Mesenchymal stem cell (in vitro differentiated cells and primary cell): ENCODE measurements around the gene SELENBP1.

ENCODE experiments used
- DNase-seq: peaks from one replicate; pipeline ENCODE4 v3.0.0-alpha.2; 2013
- H2AFZ ChIP-seq: one replicate; pipeline ENCODE4 v1.6.1; 2013; ENCODE audit warnings: low read depth, mild to moderate bottlenecking, control low read depth, inconsistent platforms, low read length, moderate library complexity
- H2AK5ac ChIP-seq: 2 replicates; pipeline ENCODE4 v1.6.1; 2013; ENCODE audit warnings: low read length, moderate library complexity, mild to moderate bottlenecking, inconsistent platforms; ENCODE audit not compliant: severe bottlenecking
- H2BK120ac ChIP-seq: one replicate; pipeline ENCODE4 v1.6.1; 2013; ENCODE audit warnings: low read depth, mild to moderate bottlenecking, inconsistent platforms, low read length, moderate library complexity
- H2BK12ac ChIP-seq, 2 experiments: one replicate each; pipeline ENCODE4 v1.6.1; 2013; ENCODE audit warnings: inconsistent platforms in 2 of 2, low read length in 2 of 2, mild to moderate bottlenecking in 2 of 2, moderate library complexity in 2 of 2, control low read depth in 1 of 2
- H2BK15ac ChIP-seq: one replicate; pipeline ENCODE4 v1.6.1; 2013; ENCODE audit warnings: mild to moderate bottlenecking, low read depth, inconsistent platforms; ENCODE audit not compliant: poor library complexity, severe bottlenecking
- H2BK5ac ChIP-seq: 2 replicates; pipeline ENCODE4 v1.6.1; 2013; ENCODE audit warnings: low read depth, mild to moderate bottlenecking, low read length, control low read depth, inconsistent platforms; ENCODE audit not compliant: poor library complexity, severe bottlenecking
- H3K14ac ChIP-seq, 2 experiments: one replicate each; pipeline ENCODE4 v1.6.1; 2013; ENCODE audit warnings: inconsistent platforms in 2 of 2, low read length in 2 of 2, control low read depth in 1 of 2, mild to moderate bottlenecking in 1 of 2, moderate library complexity in 1 of 2
- H3K18ac ChIP-seq, 2 experiments: one replicate each; pipeline ENCODE4 v1.6.1; 2013; ENCODE audit warnings: inconsistent platforms in 2 of 2, low read length in 2 of 2, control low read depth in 1 of 2, low read depth in 1 of 2, mild to moderate bottlenecking in 1 of 2
- H3K23ac ChIP-seq, 2 experiments: one replicate each; pipeline ENCODE4 v1.6.1; 2013; ENCODE audit warnings: inconsistent platforms in 2 of 2, low read length in 2 of 2, mild to moderate bottlenecking in 2 of 2, moderate library complexity in 2 of 2, control low read depth in 1 of 2
- H3K27ac ChIP-seq: 2 replicates; pipeline ENCODE4 v1.5.1; 2013; ENCODE audit warnings: mild to moderate bottlenecking, moderate library complexity, low read length, control low read depth, inconsistent platforms; ENCODE audit not compliant: poor library complexity, severe bottlenecking
- H3K27me3 ChIP-seq, 2 experiments: 2 replicates each; pipeline versions ENCODE4 v1.6.1 to v1.7.0; 2013; ENCODE audit warnings: low read length in 2 of 2, mild to moderate bottlenecking in 2 of 2, moderate library complexity in 2 of 2, control low read depth in 1 of 2, inconsistent platforms in 1 of 2; ENCODE audit not compliant: control insufficient read depth in 1 of 2, insufficient read depth in 1 of 2
- H3K36me3 ChIP-seq, 2 experiments: 2 replicates each; pipeline versions ENCODE4 v1.6.1 to v1.7.0; 2013; ENCODE audit warnings: low read length in 2 of 2, control low read depth in 1 of 2, inconsistent platforms in 1 of 2, low read depth in 1 of 2, mild to moderate bottlenecking in 1 of 2; ENCODE audit not compliant: insufficient read depth in 2 of 2, control insufficient read depth in 1 of 2
- H3K4ac ChIP-seq, 2 experiments: one replicate each; pipeline ENCODE4 v1.6.1; 2013; ENCODE audit warnings: inconsistent platforms in 2 of 2, low read length in 2 of 2, mild to moderate bottlenecking in 2 of 2, moderate library complexity in 2 of 2, control low read depth in 1 of 2, low read depth in 1 of 2
- H3K4me1 ChIP-seq: 2 replicates; pipeline ENCODE4 v1.6.1; 2013; ENCODE audit warnings: low read depth, low read length, control low read depth; ENCODE audit not compliant: control insufficient read depth, insufficient read depth
- H3K4me2 ChIP-seq: 2 replicates; pipeline ENCODE4 v1.6.1; 2013; ENCODE audit warnings: low read length, mild to moderate bottlenecking, inconsistent platforms; ENCODE audit not compliant: poor library complexity, severe bottlenecking
- H3K4me3 ChIP-seq, 2 experiments: 2 replicates each; pipeline versions ENCODE4 v1.5.1 to v1.7.0; 2013; ENCODE audit warnings: low read length in 2 of 2, mild to moderate bottlenecking in 2 of 2, control low read depth in 1 of 2, low read depth in 1 of 2; ENCODE audit not compliant: insufficient read depth in 1 of 2
- H3K79me1 ChIP-seq: replicated peaks from 2 replicates; pipeline ENCODE4 v1.6.1; 2013; ENCODE audit warnings: mild to moderate bottlenecking, control low read depth, low read length, inconsistent platforms; ENCODE audit not compliant: poor library complexity, severe bottlenecking
- H3K9ac ChIP-seq: 2 replicates; pipeline ENCODE4 v1.7.0; 2013; ENCODE audit warnings: mild to moderate bottlenecking, low read length, moderate library complexity
- H3K9me3 ChIP-seq: 2 replicates; pipeline ENCODE4 v1.7.0; 2013; ENCODE audit warnings: mild to moderate bottlenecking, low read length; ENCODE audit not compliant: control insufficient read depth
- H4K8ac ChIP-seq: one replicate; pipeline ENCODE4 v1.6.1; 2013; ENCODE audit warnings: inconsistent platforms, mild to moderate bottlenecking, low read length, moderate library complexity
- H4K91ac ChIP-seq: one replicate; pipeline ENCODE4 v1.6.1; 2013; ENCODE audit warnings: mild to moderate bottlenecking, low read length, inconsistent platforms
- WGBS: methylation state at CpG from one replicate; pipeline ENCODE4 v1.1.7; 2013; ENCODE audit warnings: mixed read lengths; 5-methylcytosine and 5-hydroxymethylcytosine counted together

SELENBP1 gene

GRCh38 chr1:151342021-151342420 is 30.5 kb downstream of the SELENBP1 start:
- H3K4me1 ChIP-seq = peaks cover 9% of the 10 kb centered on the region
- no peak overlapping the region for H2BK12ac ChIP-seq
- H3K23ac ChIP-seq = no peak overlapping the region
- no peak overlapping the region for H3K9ac ChIP-seq
- no peak overlapping the region for H2AFZ ChIP-seq
- DNase-seq = no peak
- 98% methylated on average over 2 of the region's 2 CpGs for WGBS
- no peaks in the 10 kb centered on the region for H3K27me3 ChIP-seq
- no peak overlapping the region for H3K14ac ChIP-seq
- no peak overlapping the region for H2AK5ac ChIP-seq
- no peak overlapping the region for H3K4ac ChIP-seq
- H3K4me3 ChIP-seq = no peak overlapping the region
- peaks cover 30 to 42% of the 10 kb centered on the region in 2 experiments for H3K36me3 ChIP-seq
- H4K91ac ChIP-seq = no peak overlapping the region
- H3K18ac ChIP-seq = no peak overlapping the region
- no peak overlapping the region for H2BK15ac ChIP-seq
- no peak overlapping the region for H2BK5ac ChIP-seq
- no peak overlapping the region for H3K4me2 ChIP-seq
- H4K8ac ChIP-seq = no peak overlapping the region
- H3K27ac ChIP-seq = peak overlapping the region; percentile 18
- no peaks in the 10 kb centered on the region for H3K9me3 ChIP-seq
- H2BK120ac ChIP-seq = no peak overlapping the region
- H3K79me1 ChIP-seq = peaks cover 19% of the 10 kb centered on the region

- no peak overlapping the region for H2BK5ac ChIP-seq
- H3K18ac ChIP-seq = no peak overlapping the region
- no peak overlapping the region for H2BK15ac ChIP-seq
- H3K79me1 ChIP-seq = peaks cover 14% of the 10 kb centered on the region
- no peak overlapping the region for H2AFZ ChIP-seq
- H4K91ac ChIP-seq = no peak overlapping the region
- peaks cover 8% of the 10 kb centered on the region for H3K4me1 ChIP-seq
- no peak overlapping the region for H2AK5ac ChIP-seq
- H3K9ac ChIP-seq = peak overlapping the region; percentile 47
- H3K4ac ChIP-seq = no peak overlapping the region
- peak overlapping the region; percentile 55 for H3K27ac ChIP-seq
- H3K36me3 ChIP-seq = peaks cover 30 to 42% of the 10 kb centered on the region in 2 experiments
- H3K14ac ChIP-seq = no peak overlapping the region
- no peaks in the 10 kb centered on the region for H3K9me3 ChIP-seq
- no peak overlapping the region for H3K23ac ChIP-seq
- 29% methylated on average over 4 of the region's 7 CpGs for WGBS
- no peak overlapping the region for H3K4me3 ChIP-seq
- no peak overlapping the region for H2BK12ac ChIP-seq
- H4K8ac ChIP-seq = no peak overlapping the region
- H2BK120ac ChIP-seq = no peak overlapping the region
- H3K27me3 ChIP-seq = no peaks in the 10 kb centered on the region
- DNase-seq = peak; percentile 93
- no peak overlapping the region for H3K4me2 ChIP-seq
These were observed 31.4 kb downstream of the SELENBP1 start for GRCh38 chr1:151340870-151341754.

GRCh38 chr1:151336556-151336955 is 35.9 kb downstream of the SELENBP1 start:
- Histone ChIP-seq H4K8ac (no peak overlapping the region), H2BK15ac (no peak overlapping the region), H3K36me3 (no peaks in the 10 kb centered on the region), H2AK5ac (no peak overlapping the region), H3K4me3 (no peak overlapping the region), H3K27ac (no peak overlapping the region), H3K4me1 (no peaks in the 10 kb centered on the region), H3K79me1 (no peaks in the 10 kb centered on the region), H3K4me2 (no peak overlapping the region), H3K23ac (no peak overlapping the region), H3K9me3 (no peaks in the 10 kb centered on the region), H3K4ac (no peak overlapping the region), H3K14ac (no peak overlapping the region), H3K18ac (no peak overlapping the region), H2BK120ac (no peak overlapping the region), H2BK5ac (no peak overlapping the region), H2BK12ac (no peak overlapping the region), H3K9ac (no peak overlapping the region), H2AFZ (no peak overlapping the region), H4K91ac (no peak overlapping the region), H3K27me3 (no peaks in the 10 kb centered on the region)
- no CpG with 5 or more reads among the region's 3 CpGs for WGBS
- no peak for DNase-seq

- Histone ChIP-seq H3K14ac (no peak overlapping the region), H3K9me3 (no peaks in the 10 kb centered on the region), H3K4me1 (no peaks in the 10 kb centered on the region), H3K4me3 (no peak overlapping the region), H2BK15ac (no peak overlapping the region), H2BK12ac (no peak overlapping the region), H2AK5ac (no peak overlapping the region), H3K27me3 (no peaks in the 10 kb centered on the region), H4K91ac (no peak overlapping the region), H3K79me1 (no peaks in the 10 kb centered on the region), H2BK120ac (no peak overlapping the region), H3K27ac (no peak overlapping the region), H3K23ac (no peak overlapping the region), H3K9ac (no peak overlapping the region), H2BK5ac (no peak overlapping the region), H4K8ac (no peak overlapping the region), H3K18ac (no peak overlapping the region), H3K36me3 (no peaks in the 10 kb centered on the region), H3K4me2 (no peak overlapping the region), H3K4ac (no peak overlapping the region), H2AFZ (no peak overlapping the region)
- no peak for DNase-seq
- WGBS = 94% methylated on average over 2 of the region's 5 CpGs
These were observed 37.7 kb downstream of the SELENBP1 start for GRCh38 chr1:151334822-151335221.
